Measurements from ENCODE around the gene ABCB6. TPM values are rescaled to one million over a fixed set of nuclear protein-coding genes. Genes with fewer than 3 reads are reported as not detected.

Gene ABCB6
- total RNA-seq, 1 donor from 2014 or later: 12.5 TPM

- no peak for FAIRE-seq
- H3K79me2 ChIP-seq (ENCODE audit: insufficient read depth, low read length): peaks cover 43% of the 10 kb centered on the region
- TF ChIP-seq CTCF (IDR thresholded peaks at IDR 0.05; ENCODE audit: insufficient read depth, low read depth, low read length) (no peak), EZH2 (IDR thresholded peaks at IDR 0.05; ENCODE audit: insufficient read depth, low read length) (no peak)
- Mint-ChIP-seq H3K4me3 (ENCODE audit: unreplicated experiment) (peak within 1 kb of the TSS; percentile 90), H3K9me3 (ENCODE audit: unreplicated experiment) (peaks cover 1% of the 10 kb centered on the region), H3K36me3 (ENCODE audit: low read depth, unreplicated experiment) (peaks cover 19% of the 10 kb centered on the region), H3K27ac (ENCODE audit: unreplicated experiment) (peak within 1 kb of the TSS; percentile 92), H3K4me1 (ENCODE audit: low read depth, unreplicated experiment) (peaks cover 14% of the 10 kb centered on the region), H3K27me3 (ENCODE audit: low read depth, unreplicated experiment) (no peaks in the 10 kb centered on the region)
- peak within 1 kb of the TSS; percentile 94 for H3K27ac ChIP-seq (ENCODE audit: low read depth, low read length)
- DNase-seq (ENCODE audit: low read depth): peak; percentile 47
- no peaks in the 10 kb centered on the region for H3K27me3 ChIP-seq (ENCODE audit: insufficient read depth, low read length)
- peaks cover 32% of the 10 kb centered on the region for H4K20me1 ChIP-seq (ENCODE audit: insufficient read depth, low read length)
- peaks cover 23% of the 10 kb centered on the region for H3K4me1 ChIP-seq (ENCODE audit: insufficient read depth, low read length)
- no peaks in the 10 kb centered on the region for H3K9me3 ChIP-seq (ENCODE audit: insufficient read depth, low read depth, low read length)
- H3K36me3 ChIP-seq (ENCODE audit: insufficient read depth, low read length): peaks cover 13% of the 10 kb centered on the region
- H3K9ac ChIP-seq (ENCODE audit: low read length): peak within 1 kb of the TSS; percentile 87
- H3K4me2 ChIP-seq (ENCODE audit: low read length): peak within 1 kb of the TSS; percentile 96
- peak within 1 kb of the TSS; percentile 87 for H2AFZ ChIP-seq (ENCODE audit: low read depth, low read length)
- peak within 1 kb of the TSS; percentile 71 for H3K4me3 ChIP-seq (ENCODE audit: insufficient read depth, low read depth, low read length)
Measured at GRCh38 chr2:219176818-219177551, 41.8 kb downstream of the ABCB6 start, which contains the start of gene CNPPD1. Gene CNPPD1, minus strand, starts transcription at chr2:219176925. Its CDS starts 97 bp downstream, at chr2:219176828.

DNA sequence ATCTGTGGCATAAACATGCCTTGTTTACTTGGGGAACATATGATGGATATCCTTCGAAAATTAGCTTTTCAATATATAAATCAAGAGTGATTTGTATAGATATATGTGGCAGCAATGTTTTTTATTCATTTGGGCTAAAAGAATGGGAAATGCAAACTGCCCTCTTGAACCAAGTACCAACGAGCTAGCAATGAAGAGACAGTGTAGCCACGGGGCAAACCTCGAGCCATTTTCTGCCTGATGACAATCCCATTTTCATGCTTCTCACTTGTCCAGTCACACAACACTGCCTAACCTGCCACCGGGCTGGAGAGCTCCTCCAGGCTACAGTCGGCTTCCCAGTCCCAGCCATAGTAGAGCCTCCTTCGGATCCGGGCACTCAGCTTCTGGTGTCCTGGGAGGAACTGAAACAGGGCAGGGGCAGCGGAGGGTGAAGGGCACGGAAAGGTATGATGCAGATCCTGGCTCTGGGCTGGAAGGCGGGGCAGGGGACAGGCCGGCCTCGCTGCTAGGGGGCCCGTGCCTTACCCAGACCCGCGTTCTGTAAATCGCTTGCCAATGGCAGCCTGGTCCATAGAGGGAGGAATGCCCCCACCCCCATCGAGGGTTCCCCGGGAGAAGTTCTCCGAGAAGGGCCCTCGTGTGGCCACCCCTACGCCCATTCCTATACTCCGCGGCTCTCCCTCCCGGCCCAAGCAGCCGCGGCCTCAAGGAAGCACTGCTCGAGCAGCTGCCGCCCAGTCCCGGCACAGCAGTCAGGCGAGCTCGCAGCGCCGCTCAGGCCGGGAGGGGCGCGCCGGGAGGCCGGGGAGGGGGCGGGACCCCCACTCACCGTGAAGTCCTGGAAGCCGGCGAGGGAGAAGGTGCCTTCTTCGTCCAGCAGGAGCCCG, 42.6 kb downstream of the ABCB6 start:
- Histone ChIP-seq H3K4me3 (ENCODE audit: insufficient read depth, low read depth, low read length) (peak overlapping the region; percentile 71), H3K27me3 (ENCODE audit: insufficient read depth, low read length) (no peaks in the 10 kb centered on the region), H4K20me1 (ENCODE audit: insufficient read depth, low read length) (peaks cover 37% of the 10 kb centered on the region), H3K27ac (ENCODE audit: low read depth, low read length) (peak overlapping the region; percentile 94), H3K36me3 (ENCODE audit: insufficient read depth, low read length) (peaks cover 7% of the 10 kb centered on the region), H2AFZ (ENCODE audit: low read depth, low read length) (peak overlapping the region; percentile 77), H3K9ac (ENCODE audit: low read length) (peak overlapping the region; percentile 87), H3K79me2 (ENCODE audit: insufficient read depth, low read length) (peaks cover 42% of the 10 kb centered on the region), H3K4me2 (ENCODE audit: low read length) (peak overlapping the region; percentile 96), H3K4me1 (ENCODE audit: insufficient read depth, low read length) (peaks cover 26% of the 10 kb centered on the region), H3K9me3 (ENCODE audit: insufficient read depth, low read depth, low read length) (no peaks in the 10 kb centered on the region)
- H3K9me3 Mint-ChIP-seq (ENCODE audit: unreplicated experiment): peaks cover 1% of the 10 kb centered on the region
- H3K36me3 Mint-ChIP-seq (ENCODE audit: low read depth, unreplicated experiment): peaks cover 20% of the 10 kb centered on the region
- DNase-seq (ENCODE audit: low read depth): peak; percentile 16
- H3K4me1 Mint-ChIP-seq (ENCODE audit: low read depth, unreplicated experiment): peaks cover 18% of the 10 kb centered on the region
- no peaks in the 10 kb centered on the region for H3K27me3 Mint-ChIP-seq (ENCODE audit: low read depth, unreplicated experiment)
- FAIRE-seq: no peak
- H3K27ac Mint-ChIP-seq (ENCODE audit: unreplicated experiment): peak overlapping the region; percentile 77
- H3K4me3 Mint-ChIP-seq (ENCODE audit: unreplicated experiment): peak overlapping the region; percentile 86
- TF ChIP-seq CTCF (IDR thresholded peaks at IDR 0.05; ENCODE audit: insufficient read depth, low read depth, low read length) (no peak), EZH2 (IDR thresholded peaks at IDR 0.05; ENCODE audit: insufficient read depth, low read length) (no peak)
